HepG2 (cell line): ENCODE measurements around the gene LOXL3. TPM values are rescaled to one million over a fixed set of nuclear protein-coding genes. Genes with fewer than 3 reads are reported as not detected.
A peak's percentile ranks its signal among the peaks of the same experiment; 100 is the strongest.

ENCODE experiments used
- ATM ChIP-seq: fragments of 450-650 bp; IDR thresholded peaks from 2 replicates; pipeline ENCODE4 v1.7.1; 2017; ENCODE audit warnings: mild to moderate bottlenecking, borderline replicate concordance
- BCL6 ChIP-seq: IDR thresholded peaks from 2 replicates; pipeline ENCODE4 v1.6.1; 2016; ENCODE audit warnings: missing genetic modification reagents, missing compliant biosample characterization
- ETV5 ChIP-seq: IDR thresholded peaks from 2 replicates; pipeline ENCODE4 v1.6.1; 2018; ENCODE audit warnings: missing biosample characterization, missing genetic modification reagents, inconsistent platforms, borderline replicate concordance
- FLYWCH1 ChIP-seq: sonication (generic); formaldehyde crosslinking; IDR thresholded peaks from 2 replicates; pipeline ENCODE4 v1.8.1; 2023; ENCODE audit warnings: mild to moderate bottlenecking, missing genetic modification reagents
- FOXK2 ChIP-seq: fragments of 450-650 bp; IDR thresholded peaks from 2 replicates; pipeline ENCODE4 v1.6.1; 2016
- HNRNPUL1 ChIP-seq: fragments of 200-400 bp; formaldehyde crosslinking; IDR thresholded peaks from 2 replicates; pipeline ENCODE4 v1.6.1; 2017; ENCODE audit warnings: low read depth, mild to moderate bottlenecking, low read length, moderate library complexity
- HOXA3 ChIP-seq: sonication (generic); formaldehyde crosslinking; IDR thresholded peaks from 2 replicates; pipeline ENCODE4 v1.5.0; 2020; ENCODE audit warnings: missing genetic modification reagents
- ISX ChIP-seq: sonication (generic); formaldehyde crosslinking; conservative IDR thresholded peaks from 2 replicates; pipeline ENCODE4 v1.5.0; 2020; ENCODE audit warnings: missing genetic modification reagents
- MYPOP ChIP-seq: sonication (generic); formaldehyde crosslinking; IDR thresholded peaks from 2 replicates; pipeline ENCODE4 v1.8.1; 2023; ENCODE audit warnings: mild to moderate bottlenecking, moderate library complexity, missing genetic modification reagents
- PHF21A ChIP-seq: sonication (generic); formaldehyde crosslinking; IDR thresholded peaks from 2 replicates; pipeline ENCODE4 v1.5.0; 2020; ENCODE audit warnings: mild to moderate bottlenecking, missing genetic modification reagents
- SALL1 ChIP-seq: sonication (generic); formaldehyde crosslinking; IDR thresholded peaks from 2 replicates; pipeline ENCODE4 v1.8.0; 2022; ENCODE audit warnings: mild to moderate bottlenecking, missing genetic modification reagents
- TCF12 ChIP-seq, 2 experiments: fragments of 450-650 bp in 1 of 2; sonication (generic) in 1 of 2; formaldehyde crosslinking in 1 of 2; IDR thresholded peaks; 2 replicates each; pipeline versions ENCODE4 v1.6.1 to v1.8.0; 2017 to 2022; ENCODE audit warnings: antibody characterized with exemption in 1 of 2, mild to moderate bottlenecking in 1 of 2, missing genetic modification reagents in 1 of 2, moderate library complexity in 1 of 2
- TEAD3 ChIP-seq: optimal IDR thresholded peaks from 2 replicates; pipeline ENCODE3; 2016; ENCODE audit warnings: borderline replicate concordance
- ZBTB7A ChIP-seq: sonication (generic); formaldehyde crosslinking; IDR thresholded peaks from 2 replicates; pipeline ENCODE4 v1.8.0; 2022; ENCODE audit warnings: mild to moderate bottlenecking, missing genetic modification reagents
- ZNF543 ChIP-seq: sonication (generic); formaldehyde crosslinking; IDR thresholded peaks from 2 replicates; pipeline ENCODE4 v1.4.0; 2020; ENCODE audit warnings: mild to moderate bottlenecking, missing genetic modification reagents
- ZNF605 ChIP-seq: sonication (generic); formaldehyde crosslinking; IDR thresholded peaks from 2 replicates; pipeline ENCODE4 v1.8.0; 2022; ENCODE audit warnings: mild to moderate bottlenecking, missing genetic modification reagents
- ZNF687 ChIP-seq: sonication (generic); formaldehyde crosslinking; IDR thresholded peaks from 2 replicates; pipeline ENCODE4 v1.5.1; 2020; ENCODE audit warnings: mild to moderate bottlenecking, missing genetic modification reagents, moderate library complexity
- ZSCAN21 ChIP-seq: sonication (generic); formaldehyde crosslinking; IDR thresholded peaks from 2 replicates; pipeline ENCODE4 v1.8.0; 2022; ENCODE audit warnings: mild to moderate bottlenecking, missing genetic modification reagents, moderate library complexity, borderline replicate concordance
- ZSCAN30 ChIP-seq: sonication (generic); formaldehyde crosslinking; IDR thresholded peaks from 2 replicates; pipeline ENCODE4 v1.5.0; 2020; ENCODE audit warnings: mild to moderate bottlenecking, missing genetic modification reagents
- ZXDC ChIP-seq: sonication (generic); formaldehyde crosslinking; IDR thresholded peaks from 2 replicates; pipeline ENCODE4 v1.5.0; 2020; ENCODE audit warnings: mild to moderate bottlenecking, missing genetic modification reagents
- polyA plus RNA-seq, 8 experiments: library from polyadenylated mRNA; depleted of rRNA in 3 of 8; stranded (reverse) in 7 of 8; unstranded in 1 of 8; fragments of >200 nt; fragmentation: Illumina TruSeq in 4 of 8; extraction: Trizol in 4 of 8; gene quantifications; 2 replicates each; pipeline versions ENCODE4 v1.2.1 to v1.2.3, GENCODE V29; 2011 to 2016; ENCODE audit warnings: low read depth in 4 of 8, missing spikeins in 1 of 8, mixed read lengths in 1 of 8; ENCODE audit not compliant: insufficient read depth in 1 of 8
- total RNA-seq, 5 experiments: library from RNA; depleted of rRNA; stranded (reverse); fragments of >200 nt; fragmentation: Illumina TruSeq; extraction: Trizol; gene quantifications; 2 replicates each; pipeline ENCODE4 v1.2.3, GENCODE V29; 2016; ENCODE audit warnings: low read depth in 1 of 5

The LOXL3 gene
- total and polyA plus RNA-seq, 2 of the 13 experiments (the other 11 are each of a cell fraction or from before 2014, with no cell fraction given): 0.55 to 6.5 TPM

- TF ChIP-seq ZSCAN21 (CRISPR knock-in tag) (peak; percentile 58), FOXK2 (no peak), HNRNPUL1 (peak; percentile 91), SALL1 (CRISPR knock-in tag) (peak; percentile 85), TCF12 (IDR thresholded peaks at IDR 0.05) (no peak), TCF12 (CRISPR knock-in tag; IDR thresholded peaks at IDR 0.05) (peak; percentile 82; the same call in 1 of the 2 replicates), ZSCAN30 (CRISPR knock-in tag) (no peak), ETV5 (CRISPR knock-in tag) (peak; percentile 87), ZBTB7A (CRISPR knock-in tag) (no peak; the same call in 1 of the 2 replicates), ZXDC (CRISPR knock-in tag) (no peak; the same call in 1 of the 2 replicates), PHF21A (CRISPR knock-in tag) (peak; percentile 88), TEAD3 (CRISPR knock-in tag) (peak; percentile 90), HOXA3 (peak; percentile 96), BCL6 (CRISPR knock-in tag) (0 out of 2 replicates have a peak, but pooled peaks have one; percentile 27), ISX (CRISPR knock-in tag) (no peak), ZNF605 (CRISPR knock-in tag) (peak; percentile 97), FLYWCH1 (CRISPR knock-in tag) (0 out of 2 replicates have a peak, but pooled peaks have one; percentile 13), MYPOP (CRISPR knock-in tag) (no peak; the same call in 1 of the 2 replicates), ATM (no peak), ZNF687 (peak; percentile 95), ZNF543 (CRISPR knock-in tag) (peak; percentile 99)
Measured at GRCh38 chr2:74529357-74530238, 24.1 kb downstream of the LOXL3 start, which contains the start of the genes AUP1 and HTRA2 (continued).
